Measurements from ENCODE around the gene UGGT2. TPM values are rescaled to one million over a fixed set of nuclear protein-coding genes. Genes with fewer than 3 reads are reported as not detected.

UGGT2 gene
- total RNA-seq, 2 experiments from 2014 or later = 1.8 TPM; not detected in 1

- CTCF ChIA-PET (ENCODE audit: unreplicated experiment) = no interaction called here
- no peaks in the 10 kb centered on the region for H3K9me3 ChIP-seq (ENCODE audit: low read length)
- intact Hi-C loops (cut with micrococcal nuclease; ENCODE audit: unreplicated experiment) = no loop called here
- H3K27ac ChIP-seq (ENCODE audit: low read depth, low read length, poor library complexity, severe bottlenecking) = no peak overlapping the region
- no peaks in the 10 kb centered on the region for H3K9me2 ChIP-seq (ENCODE audit: insufficient read depth, low read length)
- H3K79me2 ChIP-seq (ENCODE audit: insufficient read depth, low read depth, low read length) = no peaks in the 10 kb centered on the region
- H3K4me3 ChIP-seq (ENCODE audit: low read depth, low read length, poor library complexity, severe bottlenecking) = no peak overlapping the region
- no peak overlapping the region for H3K4me2 ChIP-seq (ENCODE audit: low read length)
- POLR2A ChIA-PET = no interaction called here
- H2AFZ ChIP-seq (ENCODE audit: low read length) = no peak overlapping the region
- H4K20me1 ChIP-seq (ENCODE audit: insufficient read depth, low read length) = no peaks in the 10 kb centered on the region
- peaks cover 3% of the 10 kb centered on the region; the same call in 1 of the 2 replicates for H3K36me3 ChIP-seq (ENCODE audit: insufficient read depth, low read length)
- DNase-seq (ENCODE audit: low spot score) = no peak
- TF ChIP-seq CTCF (conservative IDR thresholded peaks at IDR 0.05; ENCODE audit: low read length) (no peak), EZH2phosphoT487 (IDR thresholded peaks at IDR 0.05; ENCODE audit: borderline replicate concordance, low read depth, low read length) (no peak)
- BruUV-seq (replicated peaks) = no TSS peak
- H3K4me1 ChIP-seq (ENCODE audit: insufficient read depth, low read length, poor library complexity, severe bottlenecking) = no peaks in the 10 kb centered on the region
These were observed 265.7 kb downstream of the UGGT2 start for GRCh38 chr13:95787356-95788099.

GRCh38 chr13:95784900-95785290, 268.3 kb downstream of the UGGT2 start:
- no peaks in the 10 kb centered on the region for H3K9me2 ChIP-seq (ENCODE audit: insufficient read depth, low read length)
- CTCF ChIA-PET (ENCODE audit: unreplicated experiment) = no interaction called here
- H3K79me2 ChIP-seq (ENCODE audit: insufficient read depth, low read depth, low read length) = no peaks in the 10 kb centered on the region
- BruUV-seq (replicated peaks) = no TSS peak
- H3K9me3 ChIP-seq (ENCODE audit: low read length) = no peaks in the 10 kb centered on the region
- H3K4me3 ChIP-seq (ENCODE audit: low read depth, low read length, poor library complexity, severe bottlenecking) = no peak overlapping the region
- no peak for DNase-seq (ENCODE audit: low spot score)
- H3K4me2 ChIP-seq (ENCODE audit: low read length) = no peak overlapping the region
- POLR2A ChIA-PET = no interaction called here
- no peaks in the 10 kb centered on the region for H4K20me1 ChIP-seq (ENCODE audit: insufficient read depth, low read length)
- H2AFZ ChIP-seq (ENCODE audit: low read length) = no peak overlapping the region
- no peak overlapping the region for H3K27ac ChIP-seq (ENCODE audit: low read depth, low read length, poor library complexity, severe bottlenecking)
- H3K36me3 ChIP-seq (ENCODE audit: insufficient read depth, low read length) = peaks cover 3% of the 10 kb centered on the region; the same call in 1 of the 2 replicates
- TF ChIP-seq CTCF (conservative IDR thresholded peaks at IDR 0.05; ENCODE audit: low read length) = no peak
- TF ChIP-seq EZH2phosphoT487 (IDR thresholded peaks at IDR 0.05; ENCODE audit: borderline replicate concordance, low read depth, low read length) = no peak
- intact Hi-C loops (cut with micrococcal nuclease; ENCODE audit: unreplicated experiment) = no loop called here
- no peaks in the 10 kb centered on the region for H3K4me1 ChIP-seq (ENCODE audit: insufficient read depth, low read length, poor library complexity, severe bottlenecking)

GRCh38 chr13:95784161-95784899, 268.9 kb downstream of the UGGT2 start:
- Histone ChIP-seq H3K4me2 (ENCODE audit: low read length) (no peak overlapping the region), H3K27ac (ENCODE audit: low read depth, low read length, poor library complexity, severe bottlenecking) (no peak overlapping the region), H3K36me3 (ENCODE audit: insufficient read depth, low read length) (peaks cover 3% of the 10 kb centered on the region; the same call in 1 of the 2 replicates), H2AFZ (ENCODE audit: low read length) (no peak overlapping the region), H3K4me1 (ENCODE audit: insufficient read depth, low read length, poor library complexity, severe bottlenecking) (no peaks in the 10 kb centered on the region), H3K4me3 (ENCODE audit: low read depth, low read length, poor library complexity, severe bottlenecking) (no peak overlapping the region), H4K20me1 (ENCODE audit: insufficient read depth, low read length) (no peaks in the 10 kb centered on the region), H3K9me3 (ENCODE audit: low read length) (no peaks in the 10 kb centered on the region), H3K9me2 (ENCODE audit: insufficient read depth, low read length) (no peaks in the 10 kb centered on the region), H3K79me2 (ENCODE audit: insufficient read depth, low read depth, low read length) (no peaks in the 10 kb centered on the region)
- ChIA-PET CTCF (ENCODE audit: unreplicated experiment) (no interaction called here), POLR2A (interaction anchor here (0.7 kb wide), 1 partner anchor 7 kb away, joined by 4 read pairs; no protein-coding TSS in a partner anchor)
- no peak for DNase-seq (ENCODE audit: low spot score)
- TF ChIP-seq CTCF (conservative IDR thresholded peaks at IDR 0.05; ENCODE audit: low read length) (no peak), EZH2phosphoT487 (IDR thresholded peaks at IDR 0.05; ENCODE audit: borderline replicate concordance, low read depth, low read length) (no peak)
- no TSS peak for BruUV-seq (replicated peaks)
- intact Hi-C loops (cut with micrococcal nuclease; ENCODE audit: unreplicated experiment) = no loop called here

All from OCI-LY7 (cell line).